ENCODE data around the gene GMDS.

- no peak for TF ChIP-seq CTCF (IDR thresholded peaks at IDR 0.05; ENCODE audit: borderline replicate concordance, extremely low read depth, low read length, poor library complexity, severe bottlenecking)
- no peak for TF ChIP-seq EZH2 (IDR thresholded peaks at IDR 0.05; ENCODE audit: borderline replicate concordance, low read depth, low read length, severe bottlenecking)
Measured at GRCh38 chr6:1598433-1598832, 647.0 kb downstream of the GMDS start.

Data from DND-41 (cell line).